A673 (cell line): ENCODE measurements around the gene HPCAL1.

ENCODE experiments used
- EZH2 ChIP-seq: fragments of 200-600 bp; sonication (generic); IDR thresholded peaks from 2 replicates; pipeline ENCODE4 v1.6.1; 2017; ENCODE audit warnings: borderline replicate concordance, low read depth, mild to moderate bottlenecking, mixed read lengths, antibody characterized with exemption, low read length; ENCODE audit not compliant: poor library complexity, severe bottlenecking
- TF ChIP-seq, protein P1 (sequence below): fragments of 300-800, 200-600 bp; sonication (generic); conservative IDR thresholded peaks from 2 replicates; pipeline ENCODE4 v1.5.1; 2017; ENCODE audit warnings: low read depth, mild to moderate bottlenecking, antibody characterized with exemption, low read length, moderate library complexity, mixed read lengths

- TF ChIP-seq, protein P1, sequence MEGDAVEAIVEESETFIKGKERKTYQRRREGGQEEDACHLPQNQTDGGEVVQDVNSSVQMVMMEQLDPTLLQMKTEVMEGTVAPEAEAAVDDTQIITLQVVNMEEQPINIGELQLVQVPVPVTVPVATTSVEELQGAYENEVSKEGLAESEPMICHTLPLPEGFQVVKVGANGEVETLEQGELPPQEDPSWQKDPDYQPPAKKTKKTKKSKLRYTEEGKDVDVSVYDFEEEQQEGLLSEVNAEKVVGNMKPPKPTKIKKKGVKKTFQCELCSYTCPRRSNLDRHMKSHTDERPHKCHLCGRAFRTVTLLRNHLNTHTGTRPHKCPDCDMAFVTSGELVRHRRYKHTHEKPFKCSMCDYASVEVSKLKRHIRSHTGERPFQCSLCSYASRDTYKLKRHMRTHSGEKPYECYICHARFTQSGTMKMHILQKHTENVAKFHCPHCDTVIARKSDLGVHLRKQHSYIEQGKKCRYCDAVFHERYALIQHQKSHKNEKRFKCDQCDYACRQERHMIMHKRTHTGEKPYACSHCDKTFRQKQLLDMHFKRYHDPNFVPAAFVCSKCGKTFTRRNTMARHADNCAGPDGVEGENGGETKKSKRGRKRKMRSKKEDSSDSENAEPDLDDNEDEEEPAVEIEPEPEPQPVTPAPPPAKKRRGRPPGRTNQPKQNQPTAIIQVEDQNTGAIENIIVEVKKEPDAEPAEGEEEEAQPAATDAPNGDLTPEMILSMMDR: no peak
- no peak for TF ChIP-seq EZH2
These were observed 51.2 kb downstream of the HPCAL1 start for GRCh38 chr2:10353931-10354330.
